ENCODE measurements around the gene ZC2HC1B.

The ZC2HC1B gene

GRCh38 chr6:143949962-143950361 is 85.7 kb downstream of the ZC2HC1B start:
- TF ChIP-seq TAF1 (IDR thresholded peaks at IDR 0.05; ENCODE audit: borderline replicate concordance, insufficient read depth, low read length) = no peak
- no peak for TF ChIP-seq REST (IDR thresholded peaks at IDR 0.05; ENCODE audit: insufficient read depth in 1 of 2, low read depth in 2 of 2, low read length in 2 of 2)
- no peak for TF ChIP-seq POLR2AphosphoS5 (IDR thresholded peaks at IDR 0.05; ENCODE audit: low read depth, low read length)
- TF ChIP-seq FOXP2 (optimal IDR thresholded peaks at IDR 0.05; ENCODE audit: borderline replicate concordance, extremely low read depth, extremely low read length, insufficient read depth) = no peak
- no peak for TF ChIP-seq SIN3A (IDR thresholded peaks at IDR 0.05; ENCODE audit: borderline replicate concordance, insufficient read depth, low read length)

- TF ChIP-seq TAF1 (IDR thresholded peaks at IDR 0.05; ENCODE audit: borderline replicate concordance, insufficient read depth, low read length) (no peak), FOXP2 (optimal IDR thresholded peaks at IDR 0.05; ENCODE audit: borderline replicate concordance, extremely low read depth, extremely low read length, insufficient read depth) (no peak), POLR2AphosphoS5 (IDR thresholded peaks at IDR 0.05; ENCODE audit: low read depth, low read length) (no peak), REST (IDR thresholded peaks at IDR 0.05; ENCODE audit: insufficient read depth in 1 of 2, low read depth in 2 of 2, low read length in 2 of 2) (no peak), SIN3A (IDR thresholded peaks at IDR 0.05; ENCODE audit: borderline replicate concordance, insufficient read depth, low read length) (no peak)
Measured at GRCh38 chr6:143950875-143951274, 86.6 kb downstream of the ZC2HC1B start.

- TF ChIP-seq TAF1 (IDR thresholded peaks at IDR 0.05; ENCODE audit: borderline replicate concordance, insufficient read depth, low read length) (no peak), REST (IDR thresholded peaks at IDR 0.05; ENCODE audit: insufficient read depth in 1 of 2, low read depth in 2 of 2, low read length in 2 of 2) (no peak), SIN3A (IDR thresholded peaks at IDR 0.05; ENCODE audit: borderline replicate concordance, insufficient read depth, low read length) (no peak), POLR2AphosphoS5 (IDR thresholded peaks at IDR 0.05; ENCODE audit: low read depth, low read length) (no peak), FOXP2 (optimal IDR thresholded peaks at IDR 0.05; ENCODE audit: borderline replicate concordance, extremely low read depth, extremely low read length, insufficient read depth) (no peak)
Measured at GRCh38 chr6:143952060-143952778, 87.9 kb downstream of the ZC2HC1B start.

- TF ChIP-seq FOXP2 (optimal IDR thresholded peaks at IDR 0.05; ENCODE audit: borderline replicate concordance, extremely low read depth, extremely low read length, insufficient read depth) = no peak
- TF ChIP-seq REST (IDR thresholded peaks at IDR 0.05; ENCODE audit: insufficient read depth in 1 of 2, low read depth in 2 of 2, low read length in 2 of 2) = no peak
- TF ChIP-seq SIN3A (IDR thresholded peaks at IDR 0.05; ENCODE audit: borderline replicate concordance, insufficient read depth, low read length) = no peak
- TF ChIP-seq POLR2AphosphoS5 (IDR thresholded peaks at IDR 0.05; ENCODE audit: low read depth, low read length) = no peak
- no peak for TF ChIP-seq TAF1 (IDR thresholded peaks at IDR 0.05; ENCODE audit: borderline replicate concordance, insufficient read depth, low read length)
Measured at GRCh38 chr6:143952947-143953701, 88.8 kb downstream of the ZC2HC1B start.

Data from PFSK-1 (cell line).